NT2/D1 (cell line): ENCODE data around the gene IL17RD.
A peak's percentile ranks its signal among the peaks of the same experiment; 100 is the strongest.

Experiments
- DNase-seq: peaks from one replicate; pipeline ENCODE4 v3.0.0-alpha.2; 2011; ENCODE audit warnings: low read depth, low spot score
- H3K27me3 ChIP-seq: 2 replicates; pipeline ENCODE4 v1.6.0; 2011; ENCODE audit warnings: mild to moderate bottlenecking; ENCODE audit not compliant: insufficient read length, insufficient read depth
- H3K36me3 ChIP-seq: 2 replicates; pipeline ENCODE4 v1.6.1; 2011; ENCODE audit warnings: mild to moderate bottlenecking, low read length, mixed read lengths; ENCODE audit not compliant: insufficient read depth, insufficient read length
- H3K4me1 ChIP-seq: 2 replicates; pipeline ENCODE4 v1.5.1; 2011; ENCODE audit not compliant: insufficient read depth, insufficient read length
- H3K4me3 ChIP-seq: 2 replicates; pipeline ENCODE4 v1.5.1; 2011; ENCODE audit warnings: low read depth; ENCODE audit not compliant: insufficient read length
- H3K9ac ChIP-seq: 2 replicates; pipeline ENCODE4 v1.6.0; 2011; ENCODE audit warnings: low read depth; ENCODE audit not compliant: insufficient read length
- H3K9me3 ChIP-seq: 2 replicates; pipeline ENCODE4 v1.5.1; 2011; ENCODE audit warnings: mild to moderate bottlenecking, low read length; ENCODE audit not compliant: insufficient read depth
- SUZ12 ChIP-seq: IDR thresholded peaks from 2 replicates; pipeline ENCODE4 v1.6.1; 2011; ENCODE audit not compliant: insufficient read length, insufficient read depth; ENCODE audit errors: extremely low read depth
- YY1 ChIP-seq: IDR thresholded peaks from 2 replicates; pipeline ENCODE4 v1.6.1; 2011; ENCODE audit not compliant: insufficient read length, insufficient read depth
- ZNF274 ChIP-seq: IDR thresholded peaks from 2 replicates; pipeline ENCODE4 v1.6.1; 2011; ENCODE audit warnings: mild to moderate bottlenecking, low read depth, low read length

IL17RD gene

DNA sequence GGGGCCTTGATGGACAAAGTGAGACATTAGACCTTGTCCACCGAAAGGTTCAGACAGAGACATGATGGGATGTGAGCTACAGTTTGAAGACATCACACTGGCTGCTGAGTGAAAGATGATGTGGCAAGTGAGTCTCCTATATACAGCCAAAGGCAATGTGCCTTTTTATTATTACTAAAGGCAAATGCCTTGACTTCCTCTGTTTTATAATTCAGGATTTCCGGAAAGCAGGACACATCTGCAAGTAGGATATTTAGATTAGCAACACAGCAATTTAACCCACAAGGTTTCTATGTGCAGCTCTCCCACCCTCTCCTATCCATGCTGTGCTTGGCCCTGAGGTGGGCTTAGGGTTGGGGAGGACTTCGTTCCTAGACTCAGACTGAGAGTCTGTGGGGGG lies 84.0 kb downstream of the IL17RD start:
- no peak overlapping the region for H3K9ac ChIP-seq
- peaks cover 9% of the 10 kb centered on the region for H3K36me3 ChIP-seq
- H3K9me3 ChIP-seq, result no peaks in the 10 kb centered on the region
- no peak overlapping the region for H3K4me3 ChIP-seq
- H3K4me1 ChIP-seq, result peaks cover 3% of the 10 kb centered on the region
- peaks cover 40% of the 10 kb centered on the region for H3K27me3 ChIP-seq
- TF ChIP-seq YY1 (no peak), SUZ12 (no peak), ZNF274 (no peak)
- DNase-seq, result no peak

DNA sequence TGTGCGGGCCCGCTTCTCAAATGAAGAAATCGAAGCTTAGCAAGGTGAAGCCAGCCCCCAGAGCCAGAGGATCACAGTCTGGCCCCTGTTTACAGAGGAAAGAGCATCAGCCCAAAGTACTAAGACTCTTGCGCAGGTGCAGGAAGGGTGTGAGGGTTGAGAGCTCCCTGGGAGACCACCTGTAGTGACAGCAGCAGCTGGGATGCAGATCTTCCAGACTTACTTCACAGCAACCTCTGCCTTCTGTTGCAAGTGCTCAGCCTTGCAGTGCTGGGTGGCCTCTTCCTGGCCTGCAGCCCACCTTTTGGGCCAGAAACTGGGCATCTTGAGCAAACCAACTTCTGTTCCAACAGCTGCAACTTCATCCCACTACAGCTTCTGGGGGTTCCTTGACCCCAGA lies 85.0 kb downstream of the IL17RD start:
- TF ChIP-seq YY1 (no peak), ZNF274 (no peak), SUZ12 (no peak)
- DNase-seq, result no peak
- Histone ChIP-seq H3K4me1 (peaks cover 3% of the 10 kb centered on the region), H3K4me3 (no peak overlapping the region), H3K36me3 (peaks cover 10% of the 10 kb centered on the region), H3K9me3 (no peaks in the 10 kb centered on the region), H3K9ac (no peak overlapping the region), H3K27me3 (peaks cover 40% of the 10 kb centered on the region)

DNA sequence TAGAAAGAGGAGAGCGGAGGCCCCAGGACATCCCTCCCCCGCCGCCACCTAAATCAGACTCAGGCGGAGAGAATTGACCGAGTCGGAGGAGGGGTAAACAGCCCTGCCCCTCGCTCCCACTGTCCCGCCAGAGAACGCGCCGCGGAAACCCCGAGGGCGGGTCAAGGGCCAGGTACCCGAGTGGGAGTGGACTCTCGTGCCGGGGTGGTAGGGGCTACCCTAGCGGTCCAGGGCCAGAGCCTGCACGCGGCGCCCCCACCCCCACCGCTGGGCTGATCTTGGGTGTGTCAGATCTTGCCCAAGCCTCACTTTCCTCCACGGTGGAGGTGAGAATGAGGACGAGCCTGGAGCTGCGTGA lies 85.7 kb downstream of the IL17RD start:
- Histone ChIP-seq H3K9ac (peak overlapping the region; percentile 81), H3K4me1 (peaks cover 3% of the 10 kb centered on the region), H3K27me3 (peaks cover 40% of the 10 kb centered on the region), H3K9me3 (no peaks in the 10 kb centered on the region), H3K36me3 (peaks cover 15% of the 10 kb centered on the region), H3K4me3 (peak overlapping the region; percentile 64)
- TF ChIP-seq SUZ12 (no peak), YY1 (no peak)
- DNase-seq, result no peak

DNA sequence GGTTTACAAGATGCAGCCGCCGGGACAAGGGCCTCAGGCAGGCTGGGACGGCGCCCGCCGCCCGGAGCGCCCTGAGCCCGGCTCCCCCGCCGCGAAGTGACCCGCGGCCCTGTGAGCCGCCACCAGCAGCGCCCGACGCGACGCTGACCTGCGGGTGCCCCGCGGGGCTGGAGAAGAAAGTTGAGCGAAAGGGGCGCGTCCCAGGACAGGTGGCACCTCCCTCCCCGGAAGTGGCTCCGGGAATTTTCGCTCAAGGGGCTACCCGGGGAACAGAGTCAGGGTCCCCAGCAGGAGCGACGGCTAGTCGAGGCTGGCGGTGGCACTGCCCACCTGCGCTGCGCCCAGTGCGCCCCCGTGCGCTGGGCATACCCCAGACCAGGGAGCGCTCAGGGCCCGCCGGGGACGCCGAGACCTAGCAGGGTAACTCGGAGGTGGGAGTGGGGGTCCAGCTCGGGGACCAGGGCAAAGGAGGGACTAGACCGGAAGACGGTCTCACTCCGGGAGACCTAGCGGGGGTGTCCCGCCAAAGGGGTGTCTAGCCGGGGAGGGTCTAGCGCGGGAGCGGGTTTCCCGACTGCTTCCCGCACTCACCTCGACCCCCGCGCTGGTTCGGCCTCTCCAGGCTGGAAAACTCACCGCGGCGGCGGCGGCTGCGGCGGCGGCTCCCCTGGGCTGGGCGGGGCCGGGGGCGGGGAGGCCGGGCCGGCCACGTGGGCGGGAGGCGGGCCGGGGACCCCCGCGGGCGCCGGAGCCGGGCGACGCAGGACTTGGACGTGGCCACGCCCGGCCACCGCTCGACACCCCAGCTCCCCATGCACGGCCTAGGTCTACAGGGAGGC lies 86.3 kb downstream of the IL17RD start:
- peak overlapping the region; percentile 84 for H3K4me3 ChIP-seq
- peaks cover 3% of the 10 kb centered on the region for H3K4me1 ChIP-seq
- H3K9ac ChIP-seq, result peak overlapping the region; percentile 88
- H3K9me3 ChIP-seq, result no peaks in the 10 kb centered on the region
- peaks cover 40% of the 10 kb centered on the region for H3K27me3 ChIP-seq
- TF ChIP-seq ZNF274 (no peak), YY1 (no peak), SUZ12 (no peak)
- H3K36me3 ChIP-seq, result peaks cover 19% of the 10 kb centered on the region
- peak; percentile 47 for DNase-seq

DNA sequence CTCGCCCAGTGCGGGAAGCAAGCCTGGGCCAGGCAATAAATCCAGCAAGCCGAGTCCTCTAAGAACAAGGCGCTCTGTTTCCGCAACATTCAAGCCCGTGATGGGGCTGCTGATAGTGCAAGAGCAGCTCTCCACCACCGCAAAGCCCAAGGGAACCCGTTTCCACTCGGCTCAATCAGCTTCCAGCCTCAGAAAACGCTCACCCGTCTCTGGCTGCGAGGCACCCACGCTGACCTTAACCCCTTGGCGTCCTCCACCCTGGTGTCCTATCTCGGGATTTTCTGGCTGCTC lies 86.9 kb downstream of the IL17RD start:
- no peak for DNase-seq
- no peaks in the 10 kb centered on the region for H3K9me3 ChIP-seq
- peaks cover 3% of the 10 kb centered on the region for H3K4me1 ChIP-seq
- peak overlapping the region; percentile 84 for H3K4me3 ChIP-seq
- TF ChIP-seq SUZ12 (no peak), YY1 (no peak), ZNF274 (no peak)
- H3K36me3 ChIP-seq, result peaks cover 21% of the 10 kb centered on the region
- peaks cover 40% of the 10 kb centered on the region for H3K27me3 ChIP-seq
- H3K9ac ChIP-seq, result peak overlapping the region; percentile 88

DNA sequence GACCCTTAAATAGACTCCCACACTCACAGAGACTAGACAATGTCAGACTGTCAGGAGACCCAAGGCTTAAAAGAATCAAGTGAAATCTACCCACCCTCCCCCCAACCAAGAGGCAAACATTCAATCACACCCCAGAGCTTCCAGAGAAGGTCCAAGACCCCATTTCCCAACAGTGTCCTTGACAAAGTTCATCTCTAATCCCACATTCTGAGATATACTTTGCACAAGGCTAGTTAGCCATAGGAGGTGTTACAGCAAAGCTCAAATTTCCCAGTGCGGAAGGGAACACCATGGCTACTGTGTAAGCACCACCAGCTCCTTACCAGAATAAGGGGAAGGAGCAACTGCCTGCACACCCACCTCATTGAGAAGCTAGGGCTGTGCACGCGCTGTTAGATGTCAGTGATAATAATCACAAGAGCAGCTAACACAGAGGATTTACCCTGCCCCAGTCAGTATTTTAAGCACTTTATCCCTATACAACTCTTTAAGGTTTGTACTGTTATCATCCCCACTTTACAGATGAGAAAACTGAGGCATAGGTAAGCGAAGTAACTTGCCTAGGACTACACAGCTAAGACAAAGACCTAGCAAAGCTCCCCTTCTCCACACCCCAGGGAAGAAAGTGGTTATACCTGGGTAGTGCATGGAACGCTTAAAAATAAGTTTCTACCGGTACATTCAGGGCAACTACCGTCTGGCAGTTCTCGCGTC lies 87.4 kb downstream of the IL17RD start:
- Histone ChIP-seq H3K4me3 (peak overlapping the region; percentile 84), H3K9me3 (no peaks in the 10 kb centered on the region), H3K4me1 (peaks cover 3% of the 10 kb centered on the region), H3K36me3 (peaks cover 21% of the 10 kb centered on the region), H3K9ac (peak overlapping the region; percentile 88), H3K27me3 (peaks cover 40% of the 10 kb centered on the region)
- no peak for DNase-seq
- no peak for TF ChIP-seq ZNF274
- no peak for TF ChIP-seq SUZ12
- TF ChIP-seq YY1, result no peak

GRCh38 chr3:57076422-57076951 lies 88.7 kb downstream of the IL17RD start:
- Histone ChIP-seq H3K4me1 (peaks cover 3% of the 10 kb centered on the region), H3K27me3 (peaks cover 40% of the 10 kb centered on the region), H3K4me3 (no peak overlapping the region), H3K36me3 (peaks cover 21% of the 10 kb centered on the region), H3K9ac (no peak overlapping the region), H3K9me3 (peaks cover 4% of the 10 kb centered on the region; the same call in 1 of the 2 replicates)
- no peak for TF ChIP-seq ZNF274
- no peak for TF ChIP-seq SUZ12
- TF ChIP-seq YY1, result no peak
- no peak for DNase-seq
